Myocyte (in vitro differentiated cells): ENCODE data around the gene WASF2. TPM values are rescaled to one million over a fixed set of nuclear protein-coding genes. Genes with fewer than 3 reads are reported as not detected.

Experiments used
- DNase-seq: peaks from one replicate; pipeline ENCODE4 v3.0.0-alpha.2; 2012; ENCODE audit warnings: low read depth
- total RNA-seq: library from RNA; depleted of rRNA; stranded (reverse); fragments of >200 nt; gene quantifications from 2 replicates; pipeline ENCODE4 v1.2.3, GENCODE V29; 2014

The WASF2 gene
- total RNA-seq, 1 donor from 2014 or later = 17.3 TPM

GRCh38 chr1:27361044-27361402, 128.9 kb downstream of the WASF2 start:
- no peak for DNase-seq

- DNase-seq = no peak
These were observed 129.6 kb downstream of the WASF2 start for GRCh38 chr1:27360159-27361043.

GRCh38 chr1:27359822-27360158, 130.2 kb downstream of the WASF2 start:
- no peak for DNase-seq

GRCh38 chr1:27358928-27359313, 131.0 kb downstream of the WASF2 start:
- DNase-seq = no peak

GRCh38 chr1:27358038-27358927, 131.7 kb downstream of the WASF2 start:
- DNase-seq = no peak

- no peak for DNase-seq
These were observed 132.5 kb downstream of the WASF2 start for GRCh38 chr1:27357281-27358037.

- no peak for DNase-seq
These were observed 133.2 kb downstream of the WASF2 start for GRCh38 chr1:27356619-27357280.

GRCh38 chr1:27356277-27356618, 133.7 kb downstream of the WASF2 start:
- no peak for DNase-seq

GRCh38 chr1:27355683-27356082, 134.3 kb downstream of the WASF2 start:
- DNase-seq = no peak

Other genes with a start within 250 kb of the WASF2 start
- gene TMEM222, start 168.0 kb downstream of the WASF2 start, total RNA-seq = 37.8 and 42.7 TPM in 2 replicates
- 0.05 TPM in 1 of 2 replicates, not detected in the other for gene SYTL1, start 148.1 kb downstream of the WASF2 start, total RNA-seq
- 26.0 and 29.3 TPM in 2 replicates for gene MAP3K6, start 123.2 kb downstream of the WASF2 start, total RNA-seq
- gene FCN3, start 115.3 kb downstream of the WASF2 start, total RNA-seq = not detected in 2 replicates
- not detected in 2 replicates for gene CD164L2, start 106.8 kb downstream of the WASF2 start, total RNA-seq
- gene GPR3, start 97.5 kb downstream of the WASF2 start, total RNA-seq = 0.16 and 0.72 TPM in 2 replicates
- 46.6 and 55.3 TPM in 2 replicates for gene AHDC1, start 114.0 kb upstream of the WASF2 start, total RNA-seq
- gene FGR, start 145.0 kb upstream of the WASF2 start, total RNA-seq = 0.05 and 0.29 TPM in 2 replicates
- 509 and 774 TPM in 2 replicates for gene IFI6, start 182.0 kb upstream of the WASF2 start, total RNA-seq
- gene FAM76A, start 235.8 kb upstream of the WASF2 start, total RNA-seq = 22.3 and 33.4 TPM in 2 replicates